Neutrophil (primary cell): ENCODE measurements around the gene DRICH1.
"Not testable (repeated sequence)": the region's sequence is repeated elsewhere in the genome, so short reads cannot be mapped to it uniquely, and the experiment has no call there.

Experiments
- H3K27ac ChIP-seq: fragments of 200-600 bp; sonication (generic); 2 replicates; pipeline ENCODE4 v1.5.1; 2016; ENCODE audit warnings: mild to moderate bottlenecking, moderate library complexity
- H3K27me3 ChIP-seq: fragments of 200-600 bp; sonication (generic); 2 replicates; pipeline ENCODE4 v1.6.0; 2016; ENCODE audit warnings: mild to moderate bottlenecking
- H3K36me3 ChIP-seq: fragments of 200-600 bp; sonication (generic); 2 replicates; pipeline ENCODE4 v1.5.1; 2017
- H3K4me1 ChIP-seq, 2 experiments: fragments of 200-600 bp in 1 of 2; sonication (generic) in 1 of 2; 1 replicate in 1 of 2; 2 replicates in 1 of 2; pipeline versions ENCODE4 v1.5.1 to v1.6.1; 2013 to 2016; ENCODE audit warnings: low read depth in 1 of 2, low read length in 1 of 2, mild to moderate bottlenecking in 1 of 2, moderate library complexity in 1 of 2; ENCODE audit not compliant: control insufficient read depth in 1 of 2, insufficient read depth in 1 of 2
- H3K4me3 ChIP-seq, 2 experiments: fragments of 200-600 bp in 1 of 2; sonication (generic) in 1 of 2; 1 replicate in 1 of 2; 2 replicates in 1 of 2; pipeline ENCODE4 v1.5.1; 2013 to 2016; ENCODE audit warnings: low read depth in 1 of 2, low read length in 1 of 2, mild to moderate bottlenecking in 1 of 2, moderate library complexity in 1 of 2
- H3K9me3 ChIP-seq: fragments of 200-600 bp; sonication (generic); 2 replicates; pipeline ENCODE4 v1.5.1; 2016
- TF ChIP-seq, protein P1 (sequence below): fragments of 200-600 bp; sonication (generic); IDR thresholded peaks from 2 replicates; pipeline ENCODE4 v1.5.1; 2016; ENCODE audit warnings: antibody characterized with exemption

DRICH1 gene

DNA sequence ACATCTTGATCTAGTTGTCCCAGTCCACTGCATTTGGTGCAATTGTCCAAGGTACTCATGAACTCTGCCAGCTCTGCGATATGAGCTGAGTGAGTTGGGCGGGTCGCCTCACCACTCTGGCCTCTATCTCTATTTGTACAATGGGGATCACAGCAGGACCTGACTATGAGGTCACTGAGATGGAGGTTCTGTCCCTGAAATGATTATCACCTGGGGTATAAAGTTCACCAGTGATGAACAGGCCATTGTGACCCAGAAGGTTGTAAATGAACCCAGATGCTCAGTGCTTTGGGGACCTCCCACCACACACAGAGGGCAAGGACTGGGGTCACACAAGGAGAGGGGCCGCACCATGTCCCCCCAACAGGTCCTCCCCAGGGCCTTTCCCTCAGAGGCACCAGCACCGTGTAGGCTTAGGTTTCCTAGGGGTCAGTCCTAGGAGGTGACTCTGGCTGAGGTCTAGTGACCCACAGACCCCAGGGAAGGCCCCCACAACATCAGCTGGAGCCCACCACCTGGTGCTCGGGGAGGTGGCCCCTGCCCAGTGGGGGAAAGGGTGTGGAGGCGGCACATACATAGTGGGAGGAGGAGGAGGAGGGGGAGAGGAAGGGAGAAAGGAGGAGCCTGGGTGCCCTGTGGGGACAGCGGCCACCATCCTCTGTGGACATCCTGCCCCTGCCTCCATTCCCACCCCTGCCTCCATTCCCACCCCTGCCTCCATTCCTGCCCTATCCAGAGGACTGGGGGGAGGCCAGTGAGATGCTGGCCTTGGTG is 27.0 kb downstream of the DRICH1 start:
- Histone ChIP-seq H3K4me3 (no peak overlapping the region), H3K9me3 (no peaks in the 10 kb centered on the region), H3K4me1 (peaks cover 9 to 12% of the 10 kb centered on the region in 2 experiments), H3K36me3 (no peaks in the 10 kb centered on the region), H3K27me3 (no peaks in the 10 kb centered on the region), H3K27ac (no peak overlapping the region)
- TF ChIP-seq, protein P1, sequence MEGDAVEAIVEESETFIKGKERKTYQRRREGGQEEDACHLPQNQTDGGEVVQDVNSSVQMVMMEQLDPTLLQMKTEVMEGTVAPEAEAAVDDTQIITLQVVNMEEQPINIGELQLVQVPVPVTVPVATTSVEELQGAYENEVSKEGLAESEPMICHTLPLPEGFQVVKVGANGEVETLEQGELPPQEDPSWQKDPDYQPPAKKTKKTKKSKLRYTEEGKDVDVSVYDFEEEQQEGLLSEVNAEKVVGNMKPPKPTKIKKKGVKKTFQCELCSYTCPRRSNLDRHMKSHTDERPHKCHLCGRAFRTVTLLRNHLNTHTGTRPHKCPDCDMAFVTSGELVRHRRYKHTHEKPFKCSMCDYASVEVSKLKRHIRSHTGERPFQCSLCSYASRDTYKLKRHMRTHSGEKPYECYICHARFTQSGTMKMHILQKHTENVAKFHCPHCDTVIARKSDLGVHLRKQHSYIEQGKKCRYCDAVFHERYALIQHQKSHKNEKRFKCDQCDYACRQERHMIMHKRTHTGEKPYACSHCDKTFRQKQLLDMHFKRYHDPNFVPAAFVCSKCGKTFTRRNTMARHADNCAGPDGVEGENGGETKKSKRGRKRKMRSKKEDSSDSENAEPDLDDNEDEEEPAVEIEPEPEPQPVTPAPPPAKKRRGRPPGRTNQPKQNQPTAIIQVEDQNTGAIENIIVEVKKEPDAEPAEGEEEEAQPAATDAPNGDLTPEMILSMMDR, result no peak

DNA sequence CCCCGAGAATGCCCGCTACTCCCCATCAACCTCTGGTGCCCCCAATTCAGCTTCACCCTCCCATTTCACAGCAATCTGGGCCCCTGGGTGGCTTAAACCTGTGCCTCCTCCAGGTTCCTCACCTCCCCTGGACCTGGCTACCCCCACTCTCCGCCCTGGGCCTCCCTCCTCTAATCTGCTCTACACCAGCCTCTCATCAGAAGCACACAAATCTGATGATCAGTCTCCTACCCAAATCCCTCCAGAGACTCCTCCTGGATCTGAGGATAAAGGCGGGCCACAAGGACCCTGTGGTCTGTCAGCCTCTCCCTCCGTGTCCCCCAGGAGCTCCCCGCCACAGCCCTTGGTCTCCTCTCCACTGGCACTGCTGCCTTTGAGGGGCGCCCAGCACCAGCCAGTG is 28.9 kb downstream of the DRICH1 start:
- Histone ChIP-seq H3K9me3 (no peaks in the 10 kb centered on the region), H3K36me3 (no peaks in the 10 kb centered on the region), H3K27ac (no peak overlapping the region), H3K27me3 (no peaks in the 10 kb centered on the region), H3K4me1 (no peaks in the 10 kb centered on the region), H3K4me3 (no peak overlapping the region)
- TF ChIP-seq, protein P1, result no peak

DNA sequence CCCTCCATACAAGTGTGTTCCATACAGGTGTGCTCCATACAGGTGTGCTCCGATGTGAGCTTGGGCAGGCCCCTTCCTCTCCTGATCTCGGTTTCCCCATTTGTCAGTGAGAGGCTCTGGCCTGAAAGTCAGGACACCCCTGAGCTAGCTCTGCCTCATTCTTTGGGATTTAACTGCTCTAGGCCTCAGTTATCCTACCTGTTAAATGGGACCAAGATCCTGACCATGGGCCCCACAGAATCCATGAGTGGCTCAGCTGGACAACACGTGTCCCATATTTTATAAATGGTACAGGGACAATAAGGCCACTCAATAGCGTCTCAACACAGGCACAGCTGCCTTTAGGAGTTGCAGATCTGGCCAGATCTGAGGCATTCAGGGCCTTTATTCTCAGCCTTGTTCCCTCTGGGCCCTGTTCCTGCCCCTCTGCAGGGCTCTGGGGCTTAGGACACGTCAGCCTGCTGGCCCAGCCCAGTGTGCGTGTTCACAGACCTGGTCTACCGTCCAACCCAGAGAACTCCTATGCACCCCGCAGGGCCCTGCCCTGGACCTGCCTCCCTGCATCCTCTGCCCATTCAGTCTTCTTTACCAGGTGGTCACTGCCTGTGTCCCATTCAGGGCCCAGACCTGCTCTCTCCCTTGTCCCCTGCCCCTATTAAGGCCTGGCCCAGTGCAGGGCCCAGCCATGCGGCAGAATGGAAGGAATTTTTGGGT is 33.2 kb downstream of the DRICH1 start:
- H3K36me3 ChIP-seq, result no peaks in the 10 kb centered on the region
- H3K4me1 ChIP-seq, result peaks cover 3 to 4% of the 10 kb centered on the region in 2 experiments
- no peak overlapping the region for H3K27ac ChIP-seq
- no peaks in the 10 kb centered on the region for H3K9me3 ChIP-seq
- H3K27me3 ChIP-seq, result no peaks in the 10 kb centered on the region
- no peak overlapping the region for H3K4me3 ChIP-seq
- TF ChIP-seq, protein P1, result no peak

DNA sequence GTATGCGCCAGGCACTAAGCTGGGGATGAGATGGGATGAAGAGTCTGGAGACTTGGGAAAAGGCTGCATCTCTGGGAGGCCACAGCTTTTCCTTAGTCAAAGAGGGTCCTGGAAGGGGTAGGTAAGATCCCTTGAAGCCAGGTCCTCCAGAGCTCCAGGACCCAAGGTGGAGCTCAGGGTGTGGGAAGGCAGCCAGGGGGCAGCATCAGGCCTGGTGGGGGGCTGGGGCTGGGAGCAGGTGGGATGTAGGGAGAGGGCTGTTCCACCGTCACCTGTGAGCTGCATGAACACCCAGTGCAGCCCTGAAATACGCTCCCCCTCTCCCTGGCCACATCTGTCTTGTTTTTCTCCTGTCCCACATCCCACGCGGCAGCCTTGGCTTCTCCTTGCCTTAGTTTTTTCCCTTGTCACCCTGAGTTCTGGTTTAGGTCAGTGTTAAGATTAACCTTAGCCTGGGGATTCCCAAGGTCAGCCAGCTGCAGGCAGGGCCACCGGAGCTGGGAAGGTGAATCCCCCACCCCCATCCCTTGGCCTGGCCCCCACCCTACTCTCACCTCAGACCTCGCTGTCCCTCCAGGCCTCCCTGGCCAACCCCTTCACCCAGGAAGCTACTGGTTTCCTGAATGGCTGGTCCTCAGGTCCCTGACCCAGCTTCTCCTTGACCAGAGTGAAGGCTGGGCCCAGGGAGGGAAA is 34.4 kb downstream of the DRICH1 start:
- not testable (repeated sequence) for H3K4me3 ChIP-seq, H3K4me1 ChIP-seq, H3K27me3 ChIP-seq, H3K36me3 ChIP-seq, H3K27ac ChIP-seq, H3K9me3 ChIP-seq

DNA sequence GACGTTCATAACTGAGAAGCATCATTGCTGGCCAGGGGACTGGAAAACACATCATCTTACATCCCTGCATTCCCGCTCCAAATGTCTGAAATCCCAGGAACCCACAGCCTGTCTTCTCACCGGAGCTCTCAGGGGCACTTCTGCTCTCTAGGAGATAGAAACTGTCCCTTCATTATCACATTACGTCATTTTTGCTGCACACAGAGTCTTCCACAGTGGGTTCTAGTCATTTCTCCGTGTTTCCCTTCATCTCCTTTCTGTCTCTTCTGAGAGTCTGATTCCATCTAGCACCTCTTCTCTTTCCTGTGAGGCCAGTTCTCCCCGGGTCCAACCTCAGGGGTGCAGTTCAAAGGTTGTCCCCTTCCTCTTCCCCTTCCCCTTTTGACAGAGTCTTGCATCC is 36.2 kb downstream of the DRICH1 start:
- H3K9me3 ChIP-seq, H3K4me3 ChIP-seq, H3K27ac ChIP-seq, H3K27me3 ChIP-seq, H3K36me3 ChIP-seq, H3K4me1 ChIP-seq: not testable (repeated sequence)

DNA sequence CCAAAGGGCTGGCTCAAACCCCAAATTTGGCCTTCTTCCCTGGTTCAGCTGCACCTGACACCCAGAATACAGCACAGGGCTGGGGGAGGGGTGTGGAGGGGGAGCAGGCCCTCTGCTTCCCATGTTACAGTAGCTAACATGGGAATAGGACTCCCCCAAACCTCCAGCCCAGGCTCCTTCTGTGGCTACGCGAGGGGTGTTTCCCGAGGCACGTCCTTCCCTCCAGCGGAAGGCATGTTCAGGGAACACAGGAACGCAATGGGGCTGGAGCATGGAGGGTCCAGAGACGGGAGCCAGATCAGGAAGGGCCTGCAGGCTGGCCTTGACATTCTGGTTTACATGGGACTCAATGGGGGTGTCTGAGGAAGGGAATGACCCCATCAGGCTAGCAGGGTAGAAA is 40.3 kb downstream of the DRICH1 start:
- Histone ChIP-seq H3K36me3 (no peaks in the 10 kb centered on the region), H3K9me3 (no peaks in the 10 kb centered on the region), H3K4me1 (peaks cover under 1 to 4% of the 10 kb centered on the region in 2 experiments), H3K4me3 (no peak overlapping the region), H3K27me3 (no peaks in the 10 kb centered on the region), H3K27ac (no peak overlapping the region)
- TF ChIP-seq, protein P1, result no peak
